ENCODE measurements around the gene CAP2. TPM values are rescaled to one million over a fixed set of nuclear protein-coding genes. Genes with fewer than 3 reads are reported as not detected.

CAP2 gene
- total RNA-seq, 1 experiment from 2014 or later: 11.5 TPM

DNA sequence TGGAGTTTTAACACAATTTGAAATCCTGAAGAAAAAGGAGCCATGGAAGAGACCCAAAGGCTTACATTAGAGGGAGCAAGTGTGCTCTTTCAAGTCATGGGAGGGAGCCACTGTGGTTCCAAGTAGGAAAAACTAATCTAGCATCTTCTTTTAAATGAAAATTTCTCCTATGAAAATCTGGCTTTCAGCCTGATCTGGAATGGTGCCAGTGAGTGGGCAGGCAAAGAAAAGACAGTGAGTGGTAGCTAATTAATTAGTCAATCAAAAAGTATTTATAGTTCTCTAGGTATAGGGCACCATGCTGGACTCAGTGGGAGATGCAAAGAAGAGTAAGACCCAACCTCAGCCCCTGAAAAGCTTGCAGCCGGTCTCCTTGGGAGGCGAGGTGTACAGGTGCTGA is 21.9 kb downstream of the CAP2 start:
- Histone ChIP-seq H2AK5ac (ENCODE audit: insufficient read length, low read length) (no peak overlapping the region), H2BK15ac (ENCODE audit: low read depth, low read length) (no peak overlapping the region), H4K20me1 (ENCODE audit: control insufficient read depth, insufficient read depth, insufficient read length) (no peaks in the 10 kb centered on the region), H3T11ph (ENCODE audit: low read length) (no peak overlapping the region), H3K56ac (ENCODE audit: insufficient read length, low read depth, low read length) (no peak overlapping the region), H2AFZ (ENCODE audit: low read length) (no peak overlapping the region), H3K9ac (ENCODE audit: extremely low read depth, insufficient read length, low read length) (no peak overlapping the region), H4K5ac (ENCODE audit: insufficient read length, low read depth, low read length) (no peak overlapping the region), H3K18ac (ENCODE audit: insufficient read length, low read depth, low read length) (no peak overlapping the region), H3K9me3 (ENCODE audit: control insufficient read depth, low read depth, low read length) (no peaks in the 10 kb centered on the region), H3K4ac (ENCODE audit: low read depth, low read length) (no peak overlapping the region), H2BK120ac (ENCODE audit: low read depth, low read length, poor library complexity, severe bottlenecking) (no peak overlapping the region), H3K4me2 (ENCODE audit: insufficient read depth, insufficient read length, low read length) (no peak overlapping the region), H3K23ac (ENCODE audit: insufficient read length, low read depth, low read length) (no peak overlapping the region), H3K27ac (ENCODE audit: insufficient read length, low read depth, low read length) (no peak overlapping the region), H4K8ac (replicated peaks; ENCODE audit: insufficient read length, low read depth, low read length) (no peak overlapping the region), H2BK5ac (ENCODE audit: insufficient read length, low read length) (no peak overlapping the region), H4K91ac (ENCODE audit: insufficient read length, low read depth, low read length) (no peak overlapping the region), H2BK12ac (ENCODE audit: insufficient read length, low read depth, low read length) (no peak overlapping the region), H3K27me3 (ENCODE audit: insufficient read depth, low read length) (no peaks in the 10 kb centered on the region), H3K79me1 (ENCODE audit: insufficient read depth, low read depth, low read length, poor library complexity, severe bottlenecking) (no peaks in the 10 kb centered on the region), H3K79me2 (ENCODE audit: insufficient read depth, low read length) (no peaks in the 10 kb centered on the region; the same call in 1 of the 2 replicates), H3K4me1 (ENCODE audit: insufficient read depth, low read length) (peaks cover 4% of the 10 kb centered on the region; the same call in 1 of the 2 replicates), H3K14ac (ENCODE audit: insufficient read depth, low read length) (no peak overlapping the region), H2BK20ac (ENCODE audit: low read depth, low read length, poor library complexity, severe bottlenecking) (no peak overlapping the region), H3K23me2 (ENCODE audit: insufficient read length, low read depth, low read length, poor library complexity, severe bottlenecking) (no peaks in the 10 kb centered on the region)
- no CpG with 5 or more reads among the region's 2 CpGs for WGBS (ENCODE audit: extremely low coverage, insufficient read length, low lambda C conversion rate)
- Mint-ChIP-seq H3K4me3 (no peak overlapping the region), H3K4me1 (peaks cover 35 to 39% of the 10 kb centered on the region in 2 experiments), H3K27me3 (ENCODE audit: low read depth) (no peaks in the 10 kb centered on the region), H3K27ac (no peak overlapping the region), H3K9me3 (peaks cover 8 to 10% of the 10 kb centered on the region in 2 experiments), H3K36me3 (ENCODE audit: insufficient read depth in 1 of 3, low read depth in 3 of 3) (peaks cover 6 to 10% (median 7%) of the 10 kb centered on the region in 3 experiments; a peak in 6 of 7 replicates)
- DNase-seq: no peak
- TF ChIP-seq, protein P1, sequence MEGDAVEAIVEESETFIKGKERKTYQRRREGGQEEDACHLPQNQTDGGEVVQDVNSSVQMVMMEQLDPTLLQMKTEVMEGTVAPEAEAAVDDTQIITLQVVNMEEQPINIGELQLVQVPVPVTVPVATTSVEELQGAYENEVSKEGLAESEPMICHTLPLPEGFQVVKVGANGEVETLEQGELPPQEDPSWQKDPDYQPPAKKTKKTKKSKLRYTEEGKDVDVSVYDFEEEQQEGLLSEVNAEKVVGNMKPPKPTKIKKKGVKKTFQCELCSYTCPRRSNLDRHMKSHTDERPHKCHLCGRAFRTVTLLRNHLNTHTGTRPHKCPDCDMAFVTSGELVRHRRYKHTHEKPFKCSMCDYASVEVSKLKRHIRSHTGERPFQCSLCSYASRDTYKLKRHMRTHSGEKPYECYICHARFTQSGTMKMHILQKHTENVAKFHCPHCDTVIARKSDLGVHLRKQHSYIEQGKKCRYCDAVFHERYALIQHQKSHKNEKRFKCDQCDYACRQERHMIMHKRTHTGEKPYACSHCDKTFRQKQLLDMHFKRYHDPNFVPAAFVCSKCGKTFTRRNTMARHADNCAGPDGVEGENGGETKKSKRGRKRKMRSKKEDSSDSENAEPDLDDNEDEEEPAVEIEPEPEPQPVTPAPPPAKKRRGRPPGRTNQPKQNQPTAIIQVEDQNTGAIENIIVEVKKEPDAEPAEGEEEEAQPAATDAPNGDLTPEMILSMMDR (conservative IDR thresholded peaks at IDR 0.05): no peak
